SKM-1 treated with dmso at 0.1 percent for 144 hours (cell line): ENCODE data around the gene CBFA2T2.
"Not testable (repeated sequence)": the region's sequence is repeated elsewhere in the genome, so short reads cannot be mapped to it uniquely, and the experiment has no call there.

Experiments used
- DNase-seq: peaks from one replicate; lab custom pipeline; 2025; ENCODE audit not compliant: unreplicated experiment; lab: John Stamatoyannopoulos, UW

The CBFA2T2 gene

GRCh38 chr20:33541797-33542196 lies 51.9 kb downstream of the CBFA2T2 start:
- no peak for DNase-seq

- DNase-seq, result no peak
These were observed 55.9 kb downstream of the CBFA2T2 start for GRCh38 chr20:33545763-33546162.

GRCh38 chr20:33549229-33549999 lies 59.5 kb downstream of the CBFA2T2 start:
- no peak for DNase-seq

GRCh38 chr20:33551778-33552177 lies 61.9 kb downstream of the CBFA2T2 start:
- no peak for DNase-seq

GRCh38 chr20:33552519-33552918 lies 62.6 kb downstream of the CBFA2T2 start:
- no peak for DNase-seq

- DNase-seq, result no peak
These were observed 63.6 kb downstream of the CBFA2T2 start for GRCh38 chr20:33553516-33553915.

GRCh38 chr20:33554914-33555420 lies 65.1 kb downstream of the CBFA2T2 start:
- no peak for DNase-seq

GRCh38 chr20:33555755-33556154 lies 65.9 kb downstream of the CBFA2T2 start:
- DNase-seq, result no peak

GRCh38 chr20:33556246-33556645 lies 66.3 kb downstream of the CBFA2T2 start:
- DNase-seq, result no peak

GRCh38 chr20:33558348-33559144 lies 68.7 kb downstream of the CBFA2T2 start:
- no peak for DNase-seq

- no peak for DNase-seq
These were observed 69.3 kb downstream of the CBFA2T2 start for GRCh38 chr20:33559212-33559611.

- no peak for DNase-seq
These were observed 70.1 kb downstream of the CBFA2T2 start for GRCh38 chr20:33560026-33560425.

- not testable (repeated sequence) for DNase-seq
These were observed 71.2 kb downstream of the CBFA2T2 start for GRCh38 chr20:33561053-33561452.

- no peak for DNase-seq
These were observed 72.1 kb downstream of the CBFA2T2 start for GRCh38 chr20:33561692-33562601.

GRCh38 chr20:33563788-33564187 lies 73.9 kb downstream of the CBFA2T2 start:
- DNase-seq, result no peak

GRCh38 chr20:33566781-33567603 lies 77.1 kb downstream of the CBFA2T2 start:
- no peak for DNase-seq

- no peak for DNase-seq
These were observed 78.1 kb downstream of the CBFA2T2 start for GRCh38 chr20:33567949-33568348.

- no peak for DNase-seq
These were observed 78.5 kb downstream of the CBFA2T2 start for GRCh38 chr20:33568378-33568777.

GRCh38 chr20:33568868-33569801 lies 79.2 kb downstream of the CBFA2T2 start:
- no peak for DNase-seq
